ENCODE results near the gene ZNRF3.
A peak's percentile ranks its signal among the peaks of the same experiment; 100 is the strongest.

Gene ZNRF3

DNA sequence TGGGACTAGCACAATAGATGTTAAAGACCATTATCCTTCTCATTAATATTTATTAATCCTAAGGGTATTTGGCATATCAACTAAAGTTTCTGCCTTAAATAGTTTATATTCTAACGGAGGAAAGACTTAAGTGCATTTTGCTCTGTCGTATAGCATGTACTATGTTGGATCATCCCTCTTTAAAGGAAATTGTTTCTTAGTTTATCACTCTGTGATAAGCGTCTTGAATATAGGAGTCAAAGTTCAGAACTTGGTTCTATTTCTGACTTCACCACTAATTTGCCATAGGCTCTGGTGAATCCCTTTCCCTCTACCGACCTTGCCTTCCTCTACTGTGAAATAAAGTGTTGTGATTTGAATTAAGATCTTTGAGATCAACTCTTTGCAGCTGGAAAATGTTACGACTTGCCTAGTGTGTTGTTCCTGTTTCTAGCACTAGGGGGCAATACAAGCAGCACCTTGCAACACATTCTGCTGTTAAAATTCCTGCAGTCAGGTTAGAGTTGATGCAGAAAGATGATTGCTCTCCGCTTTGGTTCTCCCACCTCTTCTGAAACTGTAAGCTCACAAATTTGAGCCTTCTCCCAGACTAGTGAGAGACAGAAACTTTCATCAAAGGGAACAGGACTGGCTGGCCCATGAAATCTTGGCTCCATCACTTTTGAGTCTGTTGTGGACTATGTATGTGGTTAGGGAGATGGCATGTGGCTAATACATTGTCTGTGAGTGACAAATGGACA, 27.8 kb upstream of the ZNRF3 start:
- H3K27ac ChIP-seq (replicated peaks; ENCODE audit: low read length) = no peak overlapping the region
- no peak overlapping the region for H2BK15ac ChIP-seq (ENCODE audit: low read length)
- no peaks in the 10 kb centered on the region for H3K9me3 ChIP-seq (replicated peaks in 1 of 2; ENCODE audit: control insufficient read depth in 2 of 2, insufficient read depth in 1 of 2, low read depth in 1 of 2, low read length in 2 of 2)
- no peaks in the 10 kb centered on the region for H3K79me1 ChIP-seq (ENCODE audit: low read depth, low read length)
- no peak overlapping the region for H2AK5ac ChIP-seq (ENCODE audit: low read depth, low read length)
- H2AFZ ChIP-seq (ENCODE audit: low read length) = peak overlapping the region; percentile 12
- peak; percentile 68 for DNase-seq (ENCODE audit: low spot score)
- no peak overlapping the region for H3K14ac ChIP-seq (ENCODE audit: low read length)
- no peak overlapping the region for H4K91ac ChIP-seq (ENCODE audit: low read depth, low read length, poor library complexity)
- H3K4me2 ChIP-seq (ENCODE audit: insufficient read depth, low read length, poor library complexity, severe bottlenecking) = no peak overlapping the region
- no peaks in the 10 kb centered on the region for H3K36me3 ChIP-seq (replicated peaks in 1 of 2; ENCODE audit: control insufficient read depth in 2 of 2, insufficient read depth in 2 of 2, low read length in 2 of 2)
- H3K4me3 ChIP-seq (ENCODE audit: low read length in 2 of 2) = no peak overlapping the region
- no peak overlapping the region for H3K9ac ChIP-seq (ENCODE audit: low read depth, low read length, poor library complexity)
- H3K4me1 ChIP-seq (ENCODE audit: control insufficient read depth in 2 of 2, insufficient read depth in 1 of 2, low read depth in 1 of 2, low read length in 2 of 2) = no peaks in the 10 kb centered on the region
- H3K18ac ChIP-seq (ENCODE audit: low read length) = no peak overlapping the region
- WGBS, 2 donors (ENCODE audit: extremely low coverage in 2 of 2, insufficient read length in 2 of 2, insufficient replicate concordance in 1 of 2) = no CpG with 5 or more reads among the region's 6 CpGs
- no peak overlapping the region for H4K8ac ChIP-seq (ENCODE audit: low read depth, low read length)
- H2BK120ac ChIP-seq (ENCODE audit: low read depth, low read length) = no peak overlapping the region
- H3K27me3 ChIP-seq (ENCODE audit: control insufficient read depth in 3 of 3, insufficient read depth in 3 of 3, low read depth in 1 of 3, low read length in 3 of 3) = no peaks in the 10 kb centered on the region
- no peak overlapping the region for H3K23ac ChIP-seq (ENCODE audit: low read depth, low read length, poor library complexity)
- H2BK5ac ChIP-seq (ENCODE audit: low read length) = no peak overlapping the region
- no peak overlapping the region for H2BK12ac ChIP-seq (ENCODE audit: low read length)
- no peak overlapping the region for H3K4ac ChIP-seq (ENCODE audit: low read length)

- no peak overlapping the region for H4K91ac ChIP-seq (ENCODE audit: low read depth, low read length, poor library complexity)
- H3K27me3 ChIP-seq (ENCODE audit: control insufficient read depth in 3 of 3, insufficient read depth in 3 of 3, low read depth in 1 of 3, low read length in 3 of 3) = no peaks in the 10 kb centered on the region
- H2BK120ac ChIP-seq (ENCODE audit: low read depth, low read length) = no peak overlapping the region
- H4K8ac ChIP-seq (ENCODE audit: low read depth, low read length) = no peak overlapping the region
- no peak overlapping the region for H2AK5ac ChIP-seq (ENCODE audit: low read depth, low read length)
- DNase-seq (ENCODE audit: low spot score) = no peak
- no peak overlapping the region for H2BK15ac ChIP-seq (ENCODE audit: low read length)
- WGBS, 2 donors (ENCODE audit: extremely low coverage in 2 of 2, insufficient read length in 2 of 2, insufficient replicate concordance in 1 of 2) = no CpG with 5 or more reads among the region's 1 CpG
- no peak overlapping the region for H2BK12ac ChIP-seq (ENCODE audit: low read length)
- H3K36me3 ChIP-seq (replicated peaks in 1 of 2; ENCODE audit: control insufficient read depth in 2 of 2, insufficient read depth in 2 of 2, low read length in 2 of 2) = no peaks in the 10 kb centered on the region
- no peaks in the 10 kb centered on the region for H3K79me1 ChIP-seq (ENCODE audit: low read depth, low read length)
- H3K4ac ChIP-seq (ENCODE audit: low read length) = no peak overlapping the region
- H3K4me3 ChIP-seq (ENCODE audit: low read length in 2 of 2) = no peak overlapping the region
- no peaks in the 10 kb centered on the region for H3K4me1 ChIP-seq (ENCODE audit: control insufficient read depth in 2 of 2, insufficient read depth in 1 of 2, low read depth in 1 of 2, low read length in 2 of 2)
- no peak overlapping the region for H3K4me2 ChIP-seq (ENCODE audit: insufficient read depth, low read length, poor library complexity, severe bottlenecking)
- H3K9ac ChIP-seq (ENCODE audit: low read depth, low read length, poor library complexity) = no peak overlapping the region
- H3K14ac ChIP-seq (ENCODE audit: low read length) = no peak overlapping the region
- no peak overlapping the region for H2AFZ ChIP-seq (ENCODE audit: low read length)
- no peak overlapping the region for H3K27ac ChIP-seq (replicated peaks; ENCODE audit: low read length)
- no peak overlapping the region for H2BK5ac ChIP-seq (ENCODE audit: low read length)
- no peak overlapping the region for H3K18ac ChIP-seq (ENCODE audit: low read length)
- H3K23ac ChIP-seq (ENCODE audit: low read depth, low read length, poor library complexity) = no peak overlapping the region
- H3K9me3 ChIP-seq (replicated peaks in 1 of 2; ENCODE audit: control insufficient read depth in 2 of 2, insufficient read depth in 1 of 2, low read depth in 1 of 2, low read length in 2 of 2) = no peaks in the 10 kb centered on the region
Observed at GRCh38 chr22:28856095-28856455, 27.3 kb upstream of the ZNRF3 start.

GRCh38 chr22:28857288-28857687, 26.1 kb upstream of the ZNRF3 start:
- H3K4ac ChIP-seq (ENCODE audit: low read length) = no peak overlapping the region
- no peak overlapping the region for H2AFZ ChIP-seq (ENCODE audit: low read length)
- H3K27me3 ChIP-seq (ENCODE audit: control insufficient read depth in 3 of 3, insufficient read depth in 3 of 3, low read depth in 1 of 3, low read length in 3 of 3) = no peaks in the 10 kb centered on the region
- no peak for DNase-seq (ENCODE audit: low spot score)
- no peak overlapping the region for H2AK5ac ChIP-seq (ENCODE audit: low read depth, low read length)
- H3K4me1 ChIP-seq (ENCODE audit: control insufficient read depth in 2 of 2, insufficient read depth in 1 of 2, low read depth in 1 of 2, low read length in 2 of 2) = no peaks in the 10 kb centered on the region
- no peak overlapping the region for H4K91ac ChIP-seq (ENCODE audit: low read depth, low read length, poor library complexity)
- H4K8ac ChIP-seq (ENCODE audit: low read depth, low read length) = no peak overlapping the region
- H2BK5ac ChIP-seq (ENCODE audit: low read length) = no peak overlapping the region
- H3K14ac ChIP-seq (ENCODE audit: low read length) = no peak overlapping the region
- WGBS, 2 donors (ENCODE audit: extremely low coverage in 2 of 2, insufficient read length in 2 of 2, insufficient replicate concordance in 1 of 2) = no CpG with 5 or more reads among the region's 6 CpGs
- no peak overlapping the region for H2BK12ac ChIP-seq (ENCODE audit: low read length)
- H3K18ac ChIP-seq (ENCODE audit: low read length) = no peak overlapping the region
- no peak overlapping the region for H3K27ac ChIP-seq (replicated peaks; ENCODE audit: low read length)
- no peak overlapping the region for H3K4me3 ChIP-seq (ENCODE audit: low read length in 2 of 2)
- no peak overlapping the region for H3K23ac ChIP-seq (ENCODE audit: low read depth, low read length, poor library complexity)
- no peak overlapping the region for H3K9ac ChIP-seq (ENCODE audit: low read depth, low read length, poor library complexity)
- H3K4me2 ChIP-seq (ENCODE audit: insufficient read depth, low read length, poor library complexity, severe bottlenecking) = no peak overlapping the region
- no peak overlapping the region for H2BK15ac ChIP-seq (ENCODE audit: low read length)
- H3K9me3 ChIP-seq (replicated peaks in 1 of 2; ENCODE audit: control insufficient read depth in 2 of 2, insufficient read depth in 1 of 2, low read depth in 1 of 2, low read length in 2 of 2) = no peaks in the 10 kb centered on the region
- H3K79me1 ChIP-seq (ENCODE audit: low read depth, low read length) = no peaks in the 10 kb centered on the region
- H3K36me3 ChIP-seq (replicated peaks in 1 of 2; ENCODE audit: control insufficient read depth in 2 of 2, insufficient read depth in 2 of 2, low read length in 2 of 2) = no peaks in the 10 kb centered on the region
- no peak overlapping the region for H2BK120ac ChIP-seq (ENCODE audit: low read depth, low read length)

GRCh38 chr22:28864878-28865596, 18.3 kb upstream of the ZNRF3 start:
- Histone ChIP-seq H3K4me1 (ENCODE audit: control insufficient read depth in 2 of 2, insufficient read depth in 1 of 2, low read depth in 1 of 2, low read length in 2 of 2) (no peaks in the 10 kb centered on the region), H4K91ac (ENCODE audit: low read depth, low read length, poor library complexity) (no peak overlapping the region), H3K14ac (ENCODE audit: low read length) (no peak overlapping the region), H3K23ac (ENCODE audit: low read depth, low read length, poor library complexity) (no peak overlapping the region), H2AK5ac (ENCODE audit: low read depth, low read length) (no peak overlapping the region), H3K18ac (ENCODE audit: low read length) (no peak overlapping the region), H3K9ac (ENCODE audit: low read depth, low read length, poor library complexity) (no peak overlapping the region), H3K27ac (replicated peaks; ENCODE audit: low read length) (no peak overlapping the region), H3K4me2 (ENCODE audit: insufficient read depth, low read length, poor library complexity, severe bottlenecking) (no peak overlapping the region), H3K27me3 (ENCODE audit: control insufficient read depth in 3 of 3, insufficient read depth in 3 of 3, low read depth in 1 of 3, low read length in 3 of 3) (no peaks in the 10 kb centered on the region), H3K4me3 (ENCODE audit: low read length in 2 of 2) (no peak overlapping the region), H2BK15ac (ENCODE audit: low read length) (no peak overlapping the region), H4K8ac (ENCODE audit: low read depth, low read length) (no peak overlapping the region), H3K36me3 (replicated peaks in 1 of 2; ENCODE audit: control insufficient read depth in 2 of 2, insufficient read depth in 2 of 2, low read length in 2 of 2) (no peaks in the 10 kb centered on the region), H3K79me1 (ENCODE audit: low read depth, low read length) (no peaks in the 10 kb centered on the region), H2BK5ac (ENCODE audit: low read length) (no peak overlapping the region), H2BK12ac (ENCODE audit: low read length) (no peak overlapping the region), H3K9me3 (replicated peaks in 1 of 2; ENCODE audit: control insufficient read depth in 2 of 2, insufficient read depth in 1 of 2, low read depth in 1 of 2, low read length in 2 of 2) (no peaks in the 10 kb centered on the region), H3K4ac (ENCODE audit: low read length) (no peak overlapping the region), H2AFZ (ENCODE audit: low read length) (no peak overlapping the region), H2BK120ac (ENCODE audit: low read depth, low read length) (no peak overlapping the region)
- WGBS, 2 donors (ENCODE audit: extremely low coverage in 2 of 2, insufficient read length in 2 of 2, insufficient replicate concordance in 1 of 2) = no CpG with 5 or more reads among the region's 8 CpGs
- no peak for DNase-seq (ENCODE audit: low spot score)
